A549 (cell line): ENCODE measurements around the gene FIBCD1. TPM values are rescaled to one million over a fixed set of nuclear protein-coding genes. Genes with fewer than 3 reads are reported as not detected.

ENCODE experiments used
- ATAC-seq, 2 experiments: fragments of 200-7000 bp in 1 of 2; fragments of >200 bp in 1 of 2; cut with Nextera tagmentation in 1 of 2; cut with Tn5 transposase in 1 of 2; 3 replicates each; pipeline versions ENCODE4 v1.8.0 to v1.9.1; 2018 to 2020; ENCODE audit warnings: mild to moderate bottlenecking in 1 of 2, moderate library complexity in 1 of 2
- CTCF ChIA-PET: fragments of 300-600 bp; sonication (Branson Sonifier 250); formaldehyde crosslinking; extraction: SDS; loops from one replicate; lab custom pipeline; 2021; ENCODE audit warnings: antibody characterized with exemption, inconsistent platforms; lab: Yijun Ruan, JAX
- POLR2A ChIA-PET: fragments of 350-600 bp; formaldehyde crosslinking; extraction: SDS; loops from one replicate; lab custom pipeline; 2021; ENCODE audit warnings: antibody characterized with exemption, inconsistent platforms; lab: Yijun Ruan, JAX
- DNase-seq, 2 experiments: peaks; one replicate each; pipeline versions ENCODE4 v3.0.0 to v3.0.0-alpha.2; 2011 to 2016; ENCODE audit warnings: low read depth in 1 of 2, low spot score in 1 of 2
- FAIRE-seq: peaks from 2 replicates; lab custom pipeline; 2011; peaks lifted over from hg19 to GRCh38; lab: Jason Lieb, UNC
- H3K27ac ChIP-seq, 2 experiments: fragments of >200 bp; sonication (Bioruptor Twin); formaldehyde crosslinking; 3 replicates each; pipeline ENCODE4 v1.5.1; 2016 to 2017
- H3K4me1 ChIP-seq: fragments of >200 bp; sonication (Bioruptor Twin); formaldehyde crosslinking; 3 replicates; pipeline ENCODE4 v1.6.1; 2016
- H3K4me2 ChIP-seq: fragments of >200 bp; sonication (Bioruptor Twin); formaldehyde crosslinking; 3 replicates; pipeline ENCODE4 v1.6.1; 2016
- H3K4me3 ChIP-seq: fragments of >200 bp; sonication (Bioruptor Twin); formaldehyde crosslinking; 3 replicates; pipeline ENCODE4 v1.5.1; 2016
- H3K9me3 ChIP-seq: fragments of >200 bp; sonication (Bioruptor Twin); formaldehyde crosslinking; 3 replicates; pipeline ENCODE4 v1.6.1; 2016
- CHD2 ChIP-seq: fragments of 150-350 bp; IDR thresholded peaks from 2 replicates; pipeline ENCODE4 v1.6.1; 2014; ENCODE audit warnings: low read length; ENCODE audit not compliant: partially characterized antibody
- EHF ChIP-seq: fragments of 250-450 bp; sonication (Bioruptor Pico); IDR thresholded peaks from 2 replicates; pipeline ENCODE4 v1.5.0; 2020; ENCODE audit warnings: mild to moderate bottlenecking
- FOSB ChIP-seq: fragments of 250-450 bp; sonication (Bioruptor Pico); IDR thresholded peaks from 2 replicates; pipeline ENCODE4 v1.5.0; 2020; ENCODE audit warnings: mild to moderate bottlenecking, moderate library complexity
- HOXB13 ChIP-seq: fragments of 250-450 bp; sonication (Bioruptor Pico); IDR thresholded peaks from 2 replicates; pipeline ENCODE4 v1.5.0; 2020; ENCODE audit warnings: low read depth, mild to moderate bottlenecking, moderate library complexity
- KDM5A ChIP-seq: fragments of 200-600 bp; sonication (generic); IDR thresholded peaks from 2 replicates; pipeline ENCODE4 v1.6.1; 2016; ENCODE audit warnings: antibody characterized with exemption, mild to moderate bottlenecking
- MAZ ChIP-seq: fragments of 150-350 bp; IDR thresholded peaks from 2 replicates; pipeline ENCODE4 v1.6.1; 2014; ENCODE audit warnings: antibody characterized with exemption, low read depth, low read length, borderline replicate concordance
- NFE2L2 ChIP-seq: fragments of 150-350 bp; conservative IDR thresholded peaks from 2 replicates; pipeline ENCODE4 v1.6.1; 2014; ENCODE audit warnings: low read length
- NPAS2 ChIP-seq: fragments of 250-450 bp; sonication (Bioruptor Pico); IDR thresholded peaks from 2 replicates; pipeline ENCODE4 v1.8.0; 2022; ENCODE audit warnings: mild to moderate bottlenecking, moderate library complexity, borderline replicate concordance
- RAD21 ChIP-seq, 2 experiments: fragments of >200 bp in 1 of 2; sonication (Bioruptor Twin) in 1 of 2; formaldehyde crosslinking in 1 of 2; IDR thresholded peaks in 1 of 2; conservative IDR thresholded peaks in 1 of 2; 2 replicates in 1 of 2; 3 replicates in 1 of 2; pipeline ENCODE4 v1.6.1; 2012 to 2018; ENCODE audit warnings: inconsistent platforms in 1 of 2
- RFX5 ChIP-seq: fragments of 450-650 bp; IDR thresholded peaks from 2 replicates; pipeline ENCODE4 v1.7.1; 2014; ENCODE audit warnings: antibody characterized with exemption, mild to moderate bottlenecking, moderate library complexity
- RNF2 ChIP-seq: fragments of 200-600 bp; sonication (generic); IDR thresholded peaks from 2 replicates; pipeline ENCODE4 v1.6.1; 2016; ENCODE audit warnings: low read depth, mild to moderate bottlenecking, antibody characterized with exemption, moderate library complexity, borderline replicate concordance
- SMC3 ChIP-seq: fragments of >200 bp; sonication (Bioruptor Twin); formaldehyde crosslinking; IDR thresholded peaks from 3 replicates; pipeline ENCODE4 v1.6.1; 2018; ENCODE audit warnings: inconsistent platforms
- SREBF2 ChIP-seq: fragments of 450-650 bp; IDR thresholded peaks from 2 replicates; pipeline ENCODE4 v1.6.1; 2014; ENCODE audit warnings: mild to moderate bottlenecking, moderate library complexity
- TFCP2L1 ChIP-seq: fragments of 250-450 bp; sonication (Bioruptor Pico); IDR thresholded peaks from 2 replicates; pipeline ENCODE4 v1.5.0; 2021; ENCODE audit warnings: mild to moderate bottlenecking
- ZSCAN20 ChIP-seq: fragments of 250-450 bp; sonication (Bioruptor Pico); IDR thresholded peaks from 2 replicates; pipeline ENCODE4 v1.8.0; 2022; ENCODE audit warnings: mild to moderate bottlenecking, moderate library complexity
- WGBS: methylation state at CpG from one replicate; pipeline ENCODE4 v1.1.6; 2017; ENCODE audit errors: missing lambda C conversion rate; 5-methylcytosine and 5-hydroxymethylcytosine counted together
- polyA plus RNA-seq, 4 experiments: library from polyadenylated mRNA; depleted of rRNA in 3 of 4; stranded (reverse); fragments of >200 nt; fragmentation: RNase III in 1 of 4; extraction: RNeasy Plus Mini Kit Qiagen cat#74134 plus additional on column Dnase treatment in 1 of 4; gene quantifications; 2 replicates in 3 of 4; 3 replicates in 1 of 4; pipeline ENCODE4 v1.2.3, GENCODE V29; 2011 to 2017
- TF ChIP-seq, protein P1 (sequence below): IDR thresholded peaks from 2 replicates; pipeline ENCODE4 v1.6.1; 2012
- TF ChIP-seq, protein P2 (sequence below): fragments of >200 bp; sonication (Bioruptor Twin); formaldehyde crosslinking; IDR thresholded peaks from 2 replicates; pipeline ENCODE4 v1.6.1; 2016
- TF ChIP-seq, protein P3 (sequence below): IDR thresholded peaks from 2 replicates; pipeline ENCODE4 v1.6.1; 2012

Gene FIBCD1
- polyA plus RNA-seq, 2 of the 4 experiments (the other 2 are of a cell fraction): 4.8 to 4.9 TPM

DNA sequence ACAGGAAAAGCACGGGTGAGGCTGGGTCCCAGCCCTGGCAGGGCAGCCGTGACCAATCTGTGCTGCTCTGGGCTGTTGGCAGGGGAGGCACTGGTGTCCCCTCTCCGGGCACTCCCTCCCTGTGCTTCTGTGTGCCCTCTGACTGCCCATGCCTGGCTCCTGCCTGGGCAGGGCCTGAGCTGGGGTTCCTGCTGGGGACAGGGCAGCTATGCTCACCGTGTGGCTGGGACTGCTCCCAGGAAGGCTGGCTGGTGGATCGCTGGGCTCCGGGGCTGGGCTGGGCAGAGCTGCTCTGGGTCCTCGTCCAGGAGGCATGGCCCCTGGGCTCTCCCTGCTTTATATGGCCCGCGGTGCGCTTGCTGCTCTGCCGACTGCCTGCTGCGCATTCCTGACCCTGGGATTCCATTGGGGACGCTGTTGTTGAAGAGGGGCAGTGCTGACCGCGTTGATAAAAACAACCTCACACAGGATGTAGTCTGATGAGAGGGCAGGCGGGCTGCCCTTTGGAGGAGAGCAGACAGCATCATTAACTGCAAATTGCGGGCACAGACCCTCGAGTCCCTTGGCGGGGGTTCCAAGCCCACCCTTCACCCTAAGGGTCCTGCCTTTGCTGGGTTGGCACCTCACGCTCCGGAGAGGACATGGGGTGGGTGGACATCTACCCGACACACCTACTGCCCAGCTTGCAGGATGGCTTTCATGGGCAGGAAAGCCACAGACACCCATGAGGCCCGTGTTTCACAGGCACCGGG, 43.4 kb downstream of the FIBCD1 start:
- DNase-seq (no peak), ATAC-seq (peak in 1 of 2 experiments; percentile 18; a peak in 4 of 6 replicates), FAIRE-seq (no peak)
- no peaks in the 10 kb centered on the region for H3K4me1 ChIP-seq
- ChIA-PET POLR2A (no interaction called here), CTCF (interaction anchor here (1.2 to 5.9 kb wide), 7 partner anchors 10 to 103 kb away, joined by 3 to 97 read pairs (median 6); no protein-coding TSS in a partner anchor)
- no peak overlapping the region for H3K4me3 ChIP-seq
- no peaks in the 10 kb centered on the region for H3K9me3 ChIP-seq
- no peak overlapping the region for H3K4me2 ChIP-seq
- 89% methylated on average over 13 of the region's 24 CpGs for WGBS
- TF ChIP-seq, protein P1, sequence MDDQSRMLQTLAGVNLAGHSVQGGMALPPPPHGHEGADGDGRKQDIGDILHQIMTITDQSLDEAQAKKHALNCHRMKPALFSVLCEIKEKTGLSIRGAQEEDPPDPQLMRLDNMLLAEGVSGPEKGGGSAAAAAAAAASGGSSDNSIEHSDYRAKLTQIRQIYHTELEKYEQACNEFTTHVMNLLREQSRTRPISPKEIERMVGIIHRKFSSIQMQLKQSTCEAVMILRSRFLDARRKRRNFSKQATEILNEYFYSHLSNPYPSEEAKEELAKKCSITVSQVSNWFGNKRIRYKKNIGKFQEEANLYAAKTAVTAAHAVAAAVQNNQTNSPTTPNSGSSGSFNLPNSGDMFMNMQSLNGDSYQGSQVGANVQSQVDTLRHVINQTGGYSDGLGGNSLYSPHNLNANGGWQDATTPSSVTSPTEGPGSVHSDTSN: no peak
- no peak for TF ChIP-seq SMC3
- TF ChIP-seq MAZ: no peak
- TF ChIP-seq RFX5: no peak
- TF ChIP-seq CHD2: no peak
- H3K27ac ChIP-seq: no peak overlapping the region

DNA sequence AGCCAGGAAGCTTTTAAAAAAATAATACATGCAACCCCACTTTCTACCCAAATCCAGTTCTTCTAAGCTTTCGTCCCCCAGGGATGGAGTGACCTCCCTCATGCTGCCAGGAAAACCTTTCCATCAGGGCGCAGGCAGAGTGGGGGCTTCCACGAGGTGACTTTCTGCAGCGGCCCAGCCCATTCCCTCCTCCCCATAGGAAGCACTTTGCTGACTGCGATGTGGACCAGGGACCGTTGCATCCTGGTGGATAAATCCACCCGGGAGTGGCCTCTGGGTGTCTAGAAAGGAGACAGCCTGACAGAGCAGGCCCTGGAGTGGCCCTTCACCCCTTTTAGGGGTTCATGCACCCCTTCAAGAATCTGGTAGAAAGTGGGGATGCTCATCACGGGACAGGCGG, 44.0 kb downstream of the FIBCD1 start:
- 82% methylated on average over 9 of the region's 9 CpGs for WGBS
- CTCF ChIA-PET: interaction anchor here (1.3 to 5.9 kb wide), 14 partner anchors 13 to 155 kb away, joined by 3 to 97 read pairs (median 11); no protein-coding TSS in a partner anchor
- no peak for FAIRE-seq

DNA sequence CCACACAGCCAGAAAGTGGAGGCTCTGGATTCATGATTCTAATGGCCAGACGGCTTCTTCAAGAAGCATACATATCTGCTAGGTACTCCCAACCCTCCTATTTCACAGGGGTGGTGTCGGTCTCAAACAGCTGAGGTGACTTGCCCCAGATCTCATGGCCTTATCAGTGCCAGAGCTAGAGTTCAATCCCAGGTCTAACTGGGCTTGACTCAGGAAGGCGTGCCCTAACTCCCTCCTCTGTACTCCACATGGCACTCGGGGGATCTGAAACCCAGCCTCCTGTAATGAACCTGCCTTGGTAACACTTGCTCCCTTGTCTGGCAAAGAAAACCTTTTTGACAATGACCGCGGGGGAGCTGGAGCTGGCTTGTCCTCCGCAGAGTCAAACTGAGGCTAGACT, 44.5 kb downstream of the FIBCD1 start:
- H3K4me1 ChIP-seq: no peaks in the 10 kb centered on the region
- DNase-seq: no peak
- ATAC-seq: no peak
- no peak for FAIRE-seq
- 87% methylated on average over 7 of the region's 7 CpGs for WGBS
- no peaks in the 10 kb centered on the region for H3K9me3 ChIP-seq
- ChIA-PET POLR2A (no interaction called here), CTCF (interaction anchor here (1.0 to 5.9 kb wide), 21 partner anchors 7 to 156 kb away, joined by 3 to 97 read pairs (median 6); partner anchors contain the start of gene FIBCD1)
- TF ChIP-seq RAD21 (conservative IDR thresholded peaks at IDR 0.05 in 1 of 2, IDR thresholded peaks at IDR 0.05 in 1 of 2) (no peak), HOXB13 (CRISPR knock-in tag) (no peak)
- TF ChIP-seq, protein P2, sequence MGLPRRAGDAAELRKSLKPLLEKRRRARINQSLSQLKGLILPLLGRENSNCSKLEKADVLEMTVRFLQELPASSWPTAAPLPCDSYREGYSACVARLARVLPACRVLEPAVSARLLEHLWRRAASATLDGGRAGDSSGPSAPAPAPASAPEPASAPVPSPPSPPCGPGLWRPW: no peak
- no peak overlapping the region for H3K4me3 ChIP-seq
- no peak overlapping the region for H3K27ac ChIP-seq
- H3K4me2 ChIP-seq: no peak overlapping the region

More for the DNA sequence above, 44.0 kb downstream of the FIBCD1 start:
- Histone ChIP-seq H3K4me2 (no peak overlapping the region), H3K9me3 (no peaks in the 10 kb centered on the region), H3K4me1 (no peaks in the 10 kb centered on the region), H3K27ac (no peak overlapping the region), H3K4me3 (no peak overlapping the region)
- TF ChIP-seq TFCP2L1 (CRISPR knock-in tag) (no peak), RAD21 (conservative IDR thresholded peaks at IDR 0.05 in 1 of 2, IDR thresholded peaks at IDR 0.05 in 1 of 2) (no peak), NPAS2 (CRISPR knock-in tag) (no peak), NFE2L2 (no peak), KDM5A (no peak), FOSB (CRISPR knock-in tag) (no peak), EHF (CRISPR knock-in tag) (no peak), SREBF2 (no peak), ZSCAN20 (no peak), RNF2 (no peak)
- TF ChIP-seq, protein P3, sequence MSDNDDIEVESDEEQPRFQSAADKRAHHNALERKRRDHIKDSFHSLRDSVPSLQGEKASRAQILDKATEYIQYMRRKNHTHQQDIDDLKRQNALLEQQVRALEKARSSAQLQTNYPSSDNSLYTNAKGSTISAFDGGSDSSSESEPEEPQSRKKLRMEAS: no peak
- DNase-seq: no peak
- POLR2A ChIA-PET: no interaction called here
- no peak for ATAC-seq
